Measurements from ENCODE around the gene USP15. TPM values are rescaled to one million over a fixed set of nuclear protein-coding genes. Genes with fewer than 3 reads are reported as not detected.

USP15 gene
- total and polyA plus RNA-seq, 2 of the 8 experiments (the other 6 are each of a cell fraction or from before 2014, with no cell fraction given): 12.7 to 38.6 TPM

DNA sequence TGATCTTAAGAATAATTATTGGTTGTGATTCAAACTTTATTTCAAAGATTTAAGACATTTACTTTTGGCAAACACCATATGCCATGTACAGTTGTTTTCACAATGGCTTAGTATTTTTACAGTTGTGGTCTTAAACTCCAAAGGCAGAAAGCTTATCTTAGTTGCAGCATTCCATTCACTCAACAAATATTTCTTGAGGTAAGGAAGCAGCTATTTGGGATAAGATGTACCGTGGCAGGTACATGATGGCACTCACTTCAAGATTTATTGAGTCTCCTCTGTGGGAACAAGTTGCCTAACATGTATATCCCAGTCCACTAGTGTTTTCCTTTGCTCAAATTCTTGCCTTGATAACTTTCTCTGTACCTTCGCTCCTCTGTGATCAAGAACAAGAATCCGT, 198.4 kb downstream of the USP15 start (continued):
- TF ChIP-seq CHD2 (IDR thresholded peaks at IDR 0.05; ENCODE audit: low read length): no peak
- TF ChIP-seq, protein P1, sequence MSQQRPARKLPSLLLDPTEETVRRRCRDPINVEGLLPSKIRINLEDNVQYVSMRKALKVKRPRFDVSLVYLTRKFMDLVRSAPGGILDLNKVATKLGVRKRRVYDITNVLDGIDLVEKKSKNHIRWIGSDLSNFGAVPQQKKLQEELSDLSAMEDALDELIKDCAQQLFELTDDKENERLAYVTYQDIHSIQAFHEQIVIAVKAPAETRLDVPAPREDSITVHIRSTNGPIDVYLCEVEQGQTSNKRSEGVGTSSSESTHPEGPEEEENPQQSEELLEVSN (IDR thresholded peaks at IDR 0.05): no peak

All from H1 (cell line).